ENCODE results near the gene RTEL1.
"Not testable (repeated sequence)": the region's sequence is repeated elsewhere in the genome, so short reads cannot be mapped to it uniquely, and the experiment has no call there.

The RTEL1 gene

DNA sequence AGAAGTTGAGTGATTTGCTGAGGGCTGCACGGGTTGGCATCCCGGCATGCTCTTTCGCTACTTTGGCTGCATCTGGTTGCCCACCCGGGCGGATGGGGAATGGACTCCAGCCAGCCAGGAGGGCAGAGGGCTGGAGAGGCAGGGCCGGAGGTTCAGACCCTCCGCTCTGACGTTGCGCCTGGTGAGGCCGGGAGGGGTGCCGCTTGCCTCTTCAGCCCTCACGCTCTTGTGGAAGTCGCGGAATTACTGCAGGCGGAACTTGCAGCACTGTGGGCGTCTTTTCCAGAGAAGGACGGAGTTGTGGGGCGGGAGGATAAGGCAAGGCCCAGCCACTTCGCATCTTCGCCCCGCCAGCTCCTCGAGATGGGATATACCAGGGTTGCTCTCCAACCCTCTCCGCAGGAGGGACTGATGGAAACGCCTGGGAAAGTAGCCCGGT is 656 bp downstream of the RTEL1 start:
- peak overlapping the region; percentile 88 for H3K4me3 ChIP-seq (replicated peaks; ENCODE audit: low read depth, low read length)
- peak; percentile 56 for DNase-seq (ENCODE audit: low read depth)
- no peak for TF ChIP-seq CTCF (IDR thresholded peaks at IDR 0.05; ENCODE audit: low read length, missing control alignments)

- TF ChIP-seq CTCF (IDR thresholded peaks at IDR 0.05; ENCODE audit: low read length, missing control alignments): no peak
- no peak for DNase-seq (ENCODE audit: low read depth)
- H3K4me3 ChIP-seq (replicated peaks; ENCODE audit: low read depth, low read length): peak overlapping the region; percentile 88
Measured at GRCh38 chr20:63659370-63659769, 1.3 kb downstream of the RTEL1 start.

DNA sequence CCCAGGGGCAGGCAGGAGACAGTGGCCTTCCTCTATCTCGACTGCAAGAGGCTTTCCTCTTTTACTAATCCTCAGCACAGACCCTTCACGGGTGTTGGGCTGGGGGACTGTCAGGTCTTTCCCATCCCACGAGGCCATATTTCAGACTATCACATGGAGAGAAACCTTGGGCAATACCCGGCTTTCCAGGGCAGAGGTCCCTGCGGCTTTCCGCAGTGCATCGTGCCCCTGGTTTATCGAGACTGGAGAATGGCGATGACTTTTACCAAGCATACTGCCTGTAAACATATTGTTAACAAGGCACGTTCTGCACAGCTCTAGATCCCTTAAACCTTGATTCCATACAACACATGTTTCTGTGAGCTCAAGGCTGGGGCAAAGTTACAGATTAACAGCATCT is 2.1 kb downstream of the RTEL1 start:
- H3K4me3 ChIP-seq (replicated peaks; ENCODE audit: low read depth, low read length); DNase-seq (ENCODE audit: low read depth): not testable (repeated sequence)

DNA sequence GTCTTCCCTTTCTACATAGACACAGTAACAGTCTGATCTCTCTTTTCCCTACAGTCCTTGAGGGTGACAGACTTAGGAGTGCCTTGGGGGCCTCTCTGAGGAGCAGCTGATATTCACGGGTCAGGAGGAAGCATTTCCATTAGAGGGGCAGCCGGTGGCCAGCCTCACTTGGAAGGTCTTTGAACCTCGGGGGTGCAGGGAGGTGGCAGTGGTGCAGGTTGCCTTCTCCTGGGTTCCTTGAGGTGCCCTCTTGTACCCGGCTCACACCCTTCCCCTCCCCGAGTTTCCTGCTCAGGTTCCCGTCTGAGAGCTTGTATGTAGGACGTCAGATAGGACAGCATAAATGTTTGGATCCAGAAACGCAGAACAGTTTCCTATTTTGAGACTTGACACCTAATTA is 2.5 kb downstream of the RTEL1 start:
- TF ChIP-seq CTCF (IDR thresholded peaks at IDR 0.05; ENCODE audit: low read length, missing control alignments): no peak
- no peak for DNase-seq (ENCODE audit: low read depth)
- H3K4me3 ChIP-seq (replicated peaks; ENCODE audit: low read depth, low read length): no peak overlapping the region

GRCh38 chr20:63661108-63661507 is 3.0 kb downstream of the RTEL1 start:
- no peak overlapping the region for H3K4me3 ChIP-seq (replicated peaks; ENCODE audit: low read depth, low read length)
- no peak for DNase-seq (ENCODE audit: low read depth)
- TF ChIP-seq CTCF (IDR thresholded peaks at IDR 0.05; ENCODE audit: low read length, missing control alignments): no peak

DNA sequence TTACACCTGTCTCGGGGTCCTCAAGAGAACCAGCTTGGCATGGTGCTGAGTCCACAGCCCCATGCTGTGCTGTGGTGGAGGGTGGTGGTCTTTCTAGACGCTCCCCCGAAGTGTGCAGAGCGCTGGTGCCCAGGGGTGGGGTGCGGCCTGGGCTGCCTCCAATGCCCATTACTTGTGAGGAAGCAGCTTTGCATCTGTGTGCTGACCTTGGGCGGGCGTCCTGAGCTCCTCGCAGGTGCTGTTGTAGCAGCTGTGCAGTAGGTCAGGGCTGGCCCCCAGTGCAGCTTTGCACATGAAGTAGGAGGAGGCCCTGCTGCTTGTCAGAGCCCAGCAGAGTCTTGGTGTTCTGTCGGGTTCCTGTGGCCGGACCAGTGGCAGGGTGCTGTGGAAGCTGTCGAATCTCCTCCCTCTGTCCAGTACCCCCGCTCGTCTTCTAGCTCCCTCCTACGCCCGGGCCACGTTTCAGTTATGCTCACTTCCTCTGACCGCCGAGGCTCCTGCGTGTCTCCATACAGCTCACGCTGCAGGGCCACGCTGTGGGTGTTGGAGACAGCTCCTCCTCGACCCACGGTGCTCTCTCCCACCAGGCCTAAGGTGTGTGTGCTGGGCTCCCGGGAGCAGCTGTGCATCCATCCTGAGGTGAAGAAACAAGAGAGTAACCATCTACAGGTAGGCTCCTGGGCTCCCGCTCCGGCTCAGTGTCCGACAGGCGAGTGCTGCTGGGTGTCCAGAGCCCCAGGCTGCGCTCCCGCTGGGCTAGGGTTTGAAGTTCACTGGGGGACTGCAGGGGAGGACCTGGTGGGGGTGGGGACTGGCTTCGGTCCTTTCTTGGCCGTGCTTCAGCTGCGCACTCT is 4.1 kb downstream of the RTEL1 start:
- no peak for TF ChIP-seq CTCF (IDR thresholded peaks at IDR 0.05; ENCODE audit: low read length, missing control alignments)
- no peak for DNase-seq (ENCODE audit: low read depth)
- no peak overlapping the region for H3K4me3 ChIP-seq (replicated peaks; ENCODE audit: low read depth, low read length)

DNA sequence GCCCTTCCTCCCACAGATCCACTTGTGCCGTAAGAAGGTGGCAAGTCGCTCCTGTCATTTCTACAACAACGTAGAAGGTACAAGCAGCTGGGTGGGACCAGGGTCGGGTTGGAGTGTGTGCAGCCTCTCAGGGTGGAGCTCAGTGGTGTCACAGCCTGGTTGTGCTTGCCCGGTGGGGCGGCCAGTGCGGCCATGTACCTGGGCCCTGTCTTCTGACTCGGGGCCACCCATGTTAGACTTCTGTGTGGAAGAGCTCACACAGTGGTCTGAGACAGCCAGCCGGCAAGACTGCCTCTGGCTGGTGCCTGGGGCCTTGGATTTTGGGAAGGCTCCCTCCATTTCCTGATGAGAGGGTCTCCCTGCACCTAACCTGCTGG is 4.7 kb downstream of the RTEL1 start:
- no peak for TF ChIP-seq CTCF (IDR thresholded peaks at IDR 0.05; ENCODE audit: low read length, missing control alignments)
- no peak for DNase-seq (ENCODE audit: low read depth)
- H3K4me3 ChIP-seq (replicated peaks; ENCODE audit: low read depth, low read length): no peak overlapping the region
